ENCODE measurements around the gene SPSB2.

The SPSB2 gene

DNA sequence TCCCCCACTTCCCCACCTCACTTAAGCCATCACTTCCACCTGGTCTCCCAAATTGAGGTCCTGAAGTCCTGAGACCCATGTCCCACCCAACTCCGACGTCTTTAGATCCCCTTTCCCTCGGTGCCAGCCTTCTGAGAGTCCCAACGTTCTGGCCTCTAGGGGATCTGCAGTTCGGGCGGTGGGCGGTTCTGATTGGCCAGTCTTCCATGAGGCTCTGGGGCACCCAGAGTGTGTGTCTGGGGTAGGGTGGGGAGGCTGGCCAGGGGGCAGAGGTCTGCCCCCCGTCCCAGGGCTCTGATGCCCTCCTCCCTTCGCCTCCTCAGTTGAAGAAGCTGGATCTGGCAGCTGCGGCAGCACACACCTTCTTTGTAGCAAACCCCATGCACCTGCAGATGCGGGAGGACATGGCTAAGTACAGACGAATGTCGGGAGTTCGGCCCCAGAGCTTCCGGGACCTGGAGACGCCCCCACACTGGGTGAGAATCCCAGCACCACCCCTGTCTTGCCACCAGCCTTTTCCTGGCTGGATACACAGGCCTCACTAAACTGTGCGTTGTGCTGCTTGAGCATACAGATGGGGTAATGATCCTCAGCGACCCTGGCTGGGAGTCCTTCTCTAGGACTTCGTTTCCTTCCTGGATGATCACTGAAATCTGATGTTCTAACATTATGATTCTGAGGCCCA, 43.4 kb downstream of the SPSB2 start:
- no peak for DNase-seq

DNA sequence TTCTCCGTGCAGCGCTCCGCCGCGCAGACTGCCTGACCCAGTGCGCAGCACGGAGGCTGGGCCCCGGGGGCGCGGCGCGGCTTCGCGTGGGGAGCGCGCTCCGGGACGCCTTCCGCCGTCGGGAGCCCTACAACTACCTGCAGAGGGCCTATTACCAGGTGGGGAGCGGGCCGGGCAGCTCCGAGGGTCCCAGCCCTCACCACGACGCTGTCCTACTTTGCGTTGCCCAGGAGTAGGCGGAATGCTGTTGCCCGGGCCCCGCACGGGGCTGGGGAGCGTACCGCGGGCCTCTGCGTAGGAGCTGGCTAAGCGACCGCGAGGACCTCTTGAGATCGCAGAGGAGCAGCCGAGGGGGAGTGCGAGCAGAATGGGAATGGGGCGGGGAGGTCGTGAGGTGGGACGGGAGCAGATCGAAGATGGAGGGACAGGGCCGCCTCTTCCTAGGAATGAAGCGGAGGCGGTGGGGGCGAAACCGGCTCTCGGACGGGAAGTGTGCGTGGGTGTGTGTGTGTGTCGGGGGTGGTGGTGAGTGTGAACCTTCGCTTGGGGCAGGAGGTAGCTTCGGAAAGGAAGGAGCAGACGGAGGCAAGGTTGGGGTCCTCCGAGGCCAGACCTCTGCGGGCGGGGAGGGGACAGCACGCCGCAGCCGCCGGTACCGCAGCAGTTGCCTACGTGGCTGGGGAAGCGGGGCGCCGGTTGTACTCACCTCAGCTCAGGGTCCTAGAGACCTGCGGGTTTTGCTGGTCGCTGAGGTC, 44.1 kb downstream of the SPSB2 start:
- DNase-seq = peak; percentile 90

DNA sequence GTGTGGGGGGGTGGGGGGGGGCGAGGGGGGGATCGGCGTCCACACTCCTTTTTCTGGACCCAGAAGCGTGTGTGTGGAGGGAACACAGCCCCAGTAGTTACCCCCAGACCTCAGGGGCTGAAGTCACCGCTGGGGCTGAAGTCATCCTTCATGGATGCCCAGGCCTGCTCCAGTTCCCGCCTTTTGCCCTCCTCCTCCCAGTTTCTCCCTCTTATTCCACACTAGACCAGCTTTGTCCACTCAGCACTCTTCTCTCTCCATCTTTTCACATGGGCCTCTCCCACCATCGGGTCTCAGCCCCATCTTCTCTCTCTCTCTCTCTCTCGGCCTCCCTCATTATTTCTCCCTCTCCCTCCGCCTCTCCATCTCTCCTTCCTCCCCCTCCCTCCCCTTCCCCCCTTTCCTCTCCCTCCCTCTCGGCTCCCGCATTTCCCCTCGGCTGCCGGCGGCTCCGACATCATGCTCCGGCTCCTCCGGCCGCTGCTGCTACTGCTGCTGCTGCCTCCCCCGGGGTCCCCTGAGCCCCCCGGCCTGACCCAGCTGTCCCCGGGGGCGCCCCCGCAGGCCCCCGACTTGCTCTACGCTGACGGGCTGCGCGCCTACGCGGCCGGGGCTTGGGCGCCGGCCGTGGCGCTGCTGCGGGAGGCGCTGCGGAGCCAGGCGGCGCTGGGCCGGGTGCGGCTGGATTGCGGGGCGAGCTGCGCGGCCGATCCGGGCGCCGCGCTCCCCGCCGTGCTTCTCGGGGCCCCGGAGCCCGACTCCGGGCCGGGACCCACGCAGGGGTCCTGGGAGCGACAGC, 44.9 kb downstream of the SPSB2 start, which contains the start of gene P3H3:
Gene P3H3, plus strand, starts transcription at position 426 of the 799 bp plus-strand sequence. Its CDS starts 34 bp downstream, at position 460.
- peak; percentile 98 for DNase-seq

DNA sequence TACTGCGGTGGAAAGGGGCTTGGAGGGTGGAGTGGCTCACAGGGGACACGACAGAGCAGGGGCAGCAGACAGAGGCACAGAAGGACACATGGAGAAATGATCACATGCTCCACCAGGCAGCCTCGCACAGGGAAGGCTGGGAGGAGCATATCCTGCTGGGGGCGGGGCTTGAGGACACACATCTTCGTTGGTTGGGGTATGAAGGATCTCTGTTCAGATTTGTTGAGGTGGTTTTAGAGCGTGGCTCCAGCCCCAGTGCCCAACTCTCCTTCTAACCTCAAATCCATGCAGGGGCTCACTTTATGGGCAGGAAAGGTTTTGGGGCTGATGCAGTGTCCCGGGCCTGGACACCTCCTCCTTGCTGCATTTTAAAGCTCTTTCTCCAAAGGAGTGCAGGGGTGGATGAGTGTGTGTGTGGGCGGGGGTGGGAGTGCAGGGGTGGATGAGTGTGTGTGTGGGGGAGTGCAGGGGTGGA, 45.6 kb downstream of the SPSB2 start:
- DNase-seq = peak; percentile 100

DNA sequence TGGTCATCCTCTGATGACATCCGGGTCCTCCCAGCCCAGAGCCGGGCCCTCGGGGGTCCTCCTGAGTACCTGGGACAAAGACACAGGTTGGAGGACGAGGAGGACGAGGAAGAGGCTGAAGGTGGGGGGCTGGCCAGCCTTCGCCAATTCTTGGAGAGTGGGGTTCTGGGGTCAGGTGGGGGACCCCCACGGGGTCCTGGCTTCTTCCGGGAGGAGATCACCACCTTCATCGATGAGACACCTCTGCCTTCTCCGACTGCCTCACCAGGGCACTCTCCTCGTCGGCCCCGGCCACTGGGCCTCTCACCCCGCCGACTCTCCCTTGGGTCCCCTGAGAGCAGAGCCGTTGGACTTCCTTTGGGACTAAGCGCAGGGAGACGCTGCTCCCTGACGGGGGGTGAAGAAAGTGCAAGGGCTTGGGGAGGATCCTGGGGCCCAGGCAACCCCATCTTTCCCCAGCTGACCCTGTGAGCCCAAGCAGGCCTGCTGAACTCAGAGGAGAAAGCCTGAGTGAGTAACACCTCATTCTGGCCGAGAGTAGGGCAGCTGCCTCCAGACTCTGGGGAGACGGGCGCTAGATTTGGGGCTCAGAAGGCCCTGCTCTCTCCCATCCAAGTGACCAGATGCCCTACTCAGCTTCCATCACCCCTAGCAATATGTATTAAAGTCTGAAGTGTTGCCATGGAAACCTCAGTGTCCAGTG, 46.2 kb downstream of the SPSB2 start:
- DNase-seq = no peak

DNA sequence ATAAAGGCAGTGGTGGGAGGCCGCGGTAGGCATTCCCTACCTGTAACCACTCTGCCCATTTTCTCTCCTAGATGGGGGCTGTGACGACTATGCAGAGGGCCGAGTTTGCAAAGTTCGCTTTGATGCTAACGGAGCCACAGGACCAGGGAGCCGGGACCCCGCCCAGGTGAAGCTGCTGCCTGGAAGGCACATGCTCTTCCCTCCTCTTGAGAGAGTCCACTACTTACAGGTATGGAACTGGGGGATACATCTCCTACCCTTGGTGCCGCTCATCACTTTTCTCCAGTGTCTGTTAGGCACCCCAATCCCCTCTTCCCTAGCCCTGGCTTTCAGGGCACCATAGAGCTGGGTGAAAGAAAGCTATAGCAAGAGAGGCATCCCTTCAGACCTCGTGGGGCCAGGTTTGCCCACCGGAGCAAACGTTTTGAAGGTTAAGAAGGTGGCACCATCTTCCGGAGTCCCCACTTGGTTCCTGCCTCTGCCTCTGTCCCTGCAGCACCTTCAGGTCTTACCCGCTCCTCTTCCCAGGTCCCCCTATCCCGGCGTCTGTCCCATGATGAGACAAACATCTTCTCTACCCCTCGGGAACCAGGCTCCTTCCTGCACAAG, 46.9 kb downstream of the SPSB2 start:
- no peak for DNase-seq

DNA sequence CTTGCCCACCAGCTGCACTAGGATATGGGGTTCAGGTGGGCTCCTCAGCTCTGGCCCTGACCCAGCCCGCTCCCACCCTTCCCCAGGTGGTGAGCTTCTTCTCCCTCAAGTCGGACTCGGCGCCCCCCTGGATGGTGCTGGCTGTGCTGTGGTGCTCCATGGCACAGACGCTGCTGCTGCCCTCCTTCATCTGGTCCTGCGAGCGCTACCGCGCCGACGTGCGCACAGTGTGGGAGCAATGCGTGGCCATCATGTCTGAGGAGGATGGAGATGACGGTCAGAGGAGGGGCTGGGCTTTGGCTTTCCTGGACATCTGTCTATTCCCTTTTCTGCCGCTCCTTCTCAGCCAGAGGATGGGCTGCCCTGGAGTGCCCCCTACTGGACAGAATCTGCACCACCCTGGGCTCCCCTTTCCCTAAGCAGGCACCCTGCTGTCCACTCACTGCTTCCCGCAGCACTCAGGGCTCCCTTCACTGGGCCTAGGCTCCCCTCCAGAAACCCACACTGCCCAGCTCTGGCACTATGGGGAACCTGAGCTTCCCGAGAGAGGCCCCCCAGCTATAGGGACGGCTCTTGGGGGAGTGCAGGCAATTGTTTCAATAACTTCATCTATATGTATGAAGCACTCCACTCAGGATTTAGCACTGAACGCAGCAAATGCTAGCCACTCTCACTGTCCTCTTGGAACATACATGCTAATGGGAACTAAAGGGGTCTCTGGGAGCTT, 47.5 kb downstream of the SPSB2 start:
- peak; percentile 87 for DNase-seq

DNA sequence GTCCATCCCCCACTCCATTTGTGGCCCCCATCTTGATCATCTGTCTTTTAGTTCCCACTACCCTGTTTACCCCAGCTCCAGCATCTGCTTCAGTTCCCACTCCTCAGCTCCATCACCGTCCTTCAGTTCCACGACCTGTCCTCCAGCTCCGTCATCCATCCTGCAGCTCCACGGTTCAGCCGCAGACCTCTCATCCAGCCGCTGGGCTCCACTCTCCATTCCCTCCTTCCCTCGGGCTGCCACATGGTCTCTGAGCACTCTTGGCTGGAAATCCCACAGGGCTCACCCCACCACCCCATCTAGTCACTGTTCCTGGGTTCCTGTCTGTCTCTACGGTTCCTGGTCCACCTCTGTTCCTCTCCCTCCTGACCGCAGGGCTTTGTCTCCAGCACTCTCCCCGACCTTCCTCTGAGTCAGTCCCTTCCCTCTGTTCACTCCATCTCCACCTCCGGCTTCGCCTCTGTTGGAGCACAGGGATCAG, 48.2 kb downstream of the SPSB2 start:
- no peak for DNase-seq

DNA sequence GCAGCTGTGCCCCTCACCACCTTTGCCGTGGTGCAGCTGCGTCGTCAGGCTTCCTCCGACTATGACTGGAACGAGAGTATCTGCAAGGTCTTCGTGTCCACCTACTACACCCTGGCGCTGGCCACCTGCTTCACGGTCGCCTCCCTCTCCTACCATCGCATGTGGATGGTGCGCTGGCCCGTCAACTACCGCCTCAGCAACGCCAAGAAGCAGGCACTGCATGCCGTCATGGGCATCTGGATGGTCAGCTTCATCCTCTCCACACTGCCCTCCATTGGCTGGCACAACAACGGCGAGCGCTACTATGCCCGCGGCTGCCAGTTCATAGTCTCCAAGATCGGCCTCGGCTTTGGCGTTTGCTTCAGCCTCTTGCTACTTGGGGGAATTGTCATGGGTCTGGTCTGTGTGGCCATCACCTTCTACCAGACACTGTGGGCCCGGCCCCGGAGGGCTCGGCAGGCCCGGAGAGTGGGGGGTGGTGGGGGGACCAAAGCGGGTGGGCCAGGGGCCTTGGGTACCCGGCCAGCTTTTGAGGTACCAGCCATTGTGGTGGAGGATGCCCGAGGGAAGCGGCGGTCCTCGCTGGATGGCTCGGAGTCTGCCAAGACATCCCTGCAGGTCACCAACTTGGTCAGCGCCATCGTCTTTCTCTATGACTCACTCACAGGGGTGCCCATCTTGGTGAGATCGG, 48.9 kb downstream of the SPSB2 start:
- DNase-seq = no peak

DNA sequence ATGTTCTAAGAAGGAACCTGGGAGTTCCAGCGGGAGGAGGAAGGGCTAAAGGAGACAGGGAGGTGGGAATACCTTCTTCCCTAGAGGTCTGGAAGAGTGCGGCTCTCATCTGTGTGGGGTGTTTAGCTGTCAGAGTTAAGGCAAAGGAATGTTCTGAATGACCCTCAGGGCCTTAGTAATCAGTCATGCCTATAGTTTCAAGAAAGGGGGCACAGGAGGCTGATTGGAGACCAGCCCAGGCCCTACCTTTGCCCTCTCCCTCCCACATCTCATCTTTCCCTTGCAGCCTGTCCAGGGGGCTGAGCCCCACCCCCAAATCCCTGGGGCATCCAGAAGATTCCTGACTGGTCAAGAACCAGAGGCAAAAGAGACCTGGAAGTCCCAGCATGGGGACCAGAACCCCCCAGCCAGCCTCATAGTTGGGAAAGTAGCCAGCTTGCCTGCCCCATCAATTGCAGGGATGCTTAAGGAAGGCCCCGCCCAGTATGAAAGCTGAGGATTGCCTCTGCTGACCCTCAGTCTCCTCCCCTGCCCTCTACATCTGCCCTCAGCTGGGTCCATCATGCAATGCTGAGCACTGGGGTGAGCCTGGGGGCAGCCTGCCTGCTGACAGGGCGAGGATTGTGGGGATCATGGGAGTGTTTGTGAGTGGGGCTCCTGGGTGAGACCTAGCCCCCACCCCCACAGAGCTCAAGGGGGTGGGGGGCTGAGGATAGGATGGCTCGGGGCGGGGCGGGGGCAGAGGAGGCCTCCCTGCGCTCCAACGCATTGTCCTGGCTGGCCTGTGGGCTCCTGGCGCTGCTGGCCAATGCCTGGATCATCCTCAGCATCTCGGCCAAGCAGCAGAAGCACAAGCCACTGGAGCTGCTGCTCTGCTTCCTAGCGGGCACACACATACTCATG, 49.7 kb downstream of the SPSB2 start:
- no peak for DNase-seq

DNA sequence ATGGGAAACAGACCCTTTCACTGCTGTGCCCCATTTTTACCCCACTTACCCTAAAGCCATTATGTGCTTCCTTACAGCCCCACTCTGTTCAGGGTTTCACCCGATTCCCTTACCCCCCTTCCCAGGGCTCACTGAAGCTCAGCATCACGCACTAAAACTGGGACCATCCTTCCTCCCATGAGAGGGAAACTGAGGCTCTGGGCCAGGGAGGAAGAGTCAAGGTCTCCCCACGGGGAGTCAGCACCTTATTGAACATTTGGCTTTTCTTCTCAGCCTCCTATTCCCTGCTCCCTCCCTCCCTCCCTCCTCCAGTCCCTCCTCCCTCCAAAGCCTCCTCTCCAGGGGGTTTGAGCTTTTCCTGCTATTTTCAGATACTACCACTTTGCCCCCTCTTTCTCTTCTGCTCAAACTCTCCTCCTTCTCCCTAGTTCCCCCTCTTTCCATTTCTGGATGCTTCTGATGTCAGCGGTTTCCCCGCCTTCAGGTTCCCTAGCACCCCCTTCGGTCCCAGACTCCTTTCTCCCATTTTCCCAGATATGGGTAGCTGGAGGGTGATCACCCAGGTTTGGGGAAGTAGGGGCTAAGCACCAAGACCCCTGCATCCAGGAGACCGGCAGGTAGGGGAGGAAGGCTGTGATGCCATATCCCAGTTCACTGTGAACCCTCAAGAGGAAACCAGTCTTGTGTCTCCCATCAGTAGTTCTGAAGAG, 50.5 kb downstream of the SPSB2 start:
- DNase-seq = no peak

DNA sequence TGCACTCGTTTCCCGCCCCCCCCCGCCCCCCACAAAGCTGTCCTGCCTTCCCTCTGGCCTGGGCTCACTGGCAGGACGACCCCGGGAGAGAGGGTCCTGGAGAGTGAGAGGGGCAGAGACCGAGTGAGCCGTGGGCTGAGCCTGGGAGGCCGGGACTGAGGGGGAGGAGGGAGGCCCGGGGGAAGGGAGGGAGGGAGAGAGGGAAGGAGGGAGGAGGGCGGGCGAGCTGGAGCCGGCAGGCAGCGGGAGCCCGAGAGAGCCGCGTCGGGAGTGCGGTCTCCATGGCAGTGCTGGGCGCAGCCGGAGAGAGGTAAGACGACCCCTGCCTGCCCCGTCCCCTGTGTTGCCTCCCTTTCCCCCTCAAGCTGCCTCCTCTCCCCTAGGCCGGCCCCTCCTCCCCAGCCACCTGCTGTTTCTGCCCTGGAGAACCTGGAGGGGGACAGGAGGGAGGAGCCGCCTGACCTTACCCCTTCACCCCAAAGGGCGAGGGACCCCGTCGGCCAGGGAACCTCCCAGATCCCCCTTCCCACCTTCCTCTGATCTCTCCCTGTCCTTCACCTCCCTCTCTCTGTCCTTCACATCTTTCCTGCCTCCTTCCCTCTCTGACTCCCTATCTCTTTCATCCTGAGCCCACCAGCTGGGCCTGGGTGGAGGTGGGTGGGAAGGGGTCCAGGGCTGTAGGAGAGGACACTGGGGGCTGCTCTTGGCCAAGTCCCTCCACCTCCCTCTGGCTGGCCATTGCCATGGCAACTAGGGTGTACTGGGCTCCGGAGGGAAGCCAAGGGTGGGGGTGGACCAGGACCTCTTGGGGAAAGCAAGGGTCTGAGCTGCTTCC, 51.3 kb downstream of the SPSB2 start, which contains the start of gene GPR162:
Gene GPR162, plus strand, starts transcription at position 231 of the 835 bp plus-strand sequence. CDS start 2,078 bp downstream, outside the sequence.
- peak; percentile 99 for DNase-seq
